GM19468 (cell line): ENCODE results near the gene METTL25B.

ENCODE experiments used
- ATAC-seq: cut with Tn5 transposase; IDR thresholded peaks from one replicate; pipeline ENCODE4 v1.9.1; 2021; ENCODE audit warnings: mild to moderate bottlenecking, moderate library complexity, moderate number of reproducible peaks; ENCODE audit not compliant: unreplicated experiment; ENCODE audit errors: extremely low read depth

Gene METTL25B

GRCh38 chr1:156700736-156701531, 27.3 kb upstream of the METTL25B start:
- no peak for ATAC-seq

- no peak for ATAC-seq
Observed at GRCh38 chr1:156703336-156703735, 24.9 kb upstream of the METTL25B start.

GRCh38 chr1:156703741-156704140, 24.5 kb upstream of the METTL25B start:
- no peak for ATAC-seq

GRCh38 chr1:156704166-156704711, 24.0 kb upstream of the METTL25B start:
- ATAC-seq: no peak

- no peak for ATAC-seq
Observed at GRCh38 chr1:156704930-156705320, 23.3 kb upstream of the METTL25B start.

GRCh38 chr1:156705321-156705917, 22.9 kb upstream of the METTL25B start, which contains the start of gene CRABP2:
Gene CRABP2, minus strand, starts transcription at chr1:156705583. Its CDS starts 137 bp downstream, at chr1:156705446.
- ATAC-seq: no peak

GRCh38 chr1:156705918-156706656, 22.2 kb upstream of the METTL25B start:
- ATAC-seq: no peak

GRCh38 chr1:156706657-156707416, 21.4 kb upstream of the METTL25B start:
- no peak for ATAC-seq

GRCh38 chr1:156707417-156708217, 20.7 kb upstream of the METTL25B start:
- no peak for ATAC-seq

- ATAC-seq: no peak
Observed at GRCh38 chr1:156708218-156708661, 20.0 kb upstream of the METTL25B start.

GRCh38 chr1:156709031-156709430, 19.2 kb upstream of the METTL25B start:
- no peak for ATAC-seq

GRCh38 chr1:156709757-156710489, 18.3 kb upstream of the METTL25B start:
- ATAC-seq: no peak

- ATAC-seq: no peak
Observed at GRCh38 chr1:156711011-156711817, 17.1 kb upstream of the METTL25B start.

GRCh38 chr1:156712626-156713025, 15.6 kb upstream of the METTL25B start:
- no peak for ATAC-seq

- no peak for ATAC-seq
Observed at GRCh38 chr1:156714830-156715229, 13.4 kb upstream of the METTL25B start.

- no peak for ATAC-seq
Observed at GRCh38 chr1:156717351-156717750, 10.9 kb upstream of the METTL25B start.

- ATAC-seq: no peak
Observed at GRCh38 chr1:156721131-156721530, 7.1 kb upstream of the METTL25B start.

- ATAC-seq: no peak
Observed at GRCh38 chr1:156721535-156721934, 6.7 kb upstream of the METTL25B start.
